NCI-H748 (cell line): Measurements from ENCODE around the gene SH2D3A.

Experiments
- DNase-seq: peaks from one replicate; lab custom pipeline; 2025; ENCODE audit not compliant: unreplicated experiment; lab: John Stamatoyannopoulos, UW

The SH2D3A gene

DNA sequence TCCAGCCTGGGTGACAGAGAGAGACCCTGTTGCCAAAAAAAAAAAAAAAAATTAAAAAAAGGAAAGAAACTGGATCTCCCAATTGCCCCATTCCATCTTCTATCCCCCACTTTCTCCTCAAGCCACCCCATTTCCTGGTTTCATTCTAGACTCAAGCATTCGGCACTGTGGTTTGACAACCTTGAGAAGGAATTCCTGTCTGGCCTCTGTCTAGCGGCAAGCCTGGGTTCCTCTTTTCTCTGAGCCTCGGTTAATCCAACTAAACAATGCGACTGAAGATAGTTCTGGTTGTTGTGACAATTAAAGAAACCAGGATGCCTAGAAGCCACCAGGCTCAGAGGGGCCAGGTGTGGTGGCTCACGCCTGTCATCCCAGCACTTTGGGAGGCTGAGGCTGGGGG lies 43.5 kb downstream of the SH2D3A start:
- no peak for DNase-seq

DNA sequence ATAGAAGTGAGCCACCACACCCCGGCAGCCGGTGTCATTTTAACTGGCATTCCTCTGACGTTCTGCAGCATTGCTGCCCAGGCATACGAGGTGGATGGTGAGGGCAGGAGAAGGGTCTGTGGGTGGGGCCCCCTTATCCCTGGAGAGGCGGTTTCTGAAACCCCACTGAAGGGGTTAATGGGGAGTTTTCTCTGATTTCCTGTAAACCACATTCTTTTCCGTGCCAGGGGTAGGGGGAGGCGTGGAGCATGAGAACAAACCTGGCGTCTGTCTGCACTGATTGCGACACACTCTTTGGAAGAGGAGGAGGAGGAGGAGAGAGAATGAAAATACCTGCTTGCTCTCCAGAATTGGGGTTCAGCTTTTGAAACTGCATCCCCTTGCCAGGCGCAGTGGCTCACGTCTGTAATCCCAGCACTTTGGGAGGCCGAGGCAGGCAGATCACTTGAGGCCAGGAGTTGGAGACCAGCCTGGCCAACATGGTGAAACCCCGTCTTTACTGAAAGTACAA lies 44.1 kb downstream of the SH2D3A start:
- DNase-seq, result no peak

DNA sequence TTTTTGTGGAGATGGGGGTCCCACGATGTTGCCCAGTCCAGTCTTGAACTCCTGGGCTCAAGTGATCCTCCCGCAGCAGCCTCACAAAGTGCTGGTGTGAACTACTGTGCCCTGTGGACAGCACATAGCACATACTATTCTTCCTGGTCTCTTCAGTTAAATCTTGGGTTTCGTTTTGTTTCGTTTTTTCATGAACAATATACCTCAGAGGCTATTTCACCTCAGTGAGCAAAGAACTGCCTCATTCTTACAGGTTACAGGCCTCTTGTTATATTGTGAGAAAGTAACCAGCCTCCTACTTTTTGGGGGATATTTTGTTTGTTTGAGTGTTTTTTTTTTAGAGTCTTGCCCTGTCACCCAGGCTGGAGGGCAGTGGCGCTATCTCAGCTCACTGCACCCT lies 45.5 kb downstream of the SH2D3A start:
- DNase-seq, result no peak

DNA sequence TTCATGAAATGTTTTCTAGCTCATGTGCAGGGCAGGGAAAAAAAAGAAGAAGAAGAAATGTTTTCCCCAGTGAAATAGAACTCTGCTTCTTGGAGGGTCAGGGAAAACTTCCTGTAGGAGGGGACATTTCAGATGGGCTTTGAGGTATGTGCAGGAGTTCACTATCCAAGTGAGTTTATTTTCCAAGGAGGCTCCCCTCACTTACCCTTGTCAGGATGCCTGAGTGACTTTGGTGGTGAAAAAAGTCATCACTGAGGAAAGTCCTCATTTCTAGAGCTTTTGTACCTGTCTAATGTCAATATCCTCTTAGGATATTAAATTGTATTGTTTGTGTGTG lies 46.1 kb downstream of the SH2D3A start:
- no peak for DNase-seq

DNA sequence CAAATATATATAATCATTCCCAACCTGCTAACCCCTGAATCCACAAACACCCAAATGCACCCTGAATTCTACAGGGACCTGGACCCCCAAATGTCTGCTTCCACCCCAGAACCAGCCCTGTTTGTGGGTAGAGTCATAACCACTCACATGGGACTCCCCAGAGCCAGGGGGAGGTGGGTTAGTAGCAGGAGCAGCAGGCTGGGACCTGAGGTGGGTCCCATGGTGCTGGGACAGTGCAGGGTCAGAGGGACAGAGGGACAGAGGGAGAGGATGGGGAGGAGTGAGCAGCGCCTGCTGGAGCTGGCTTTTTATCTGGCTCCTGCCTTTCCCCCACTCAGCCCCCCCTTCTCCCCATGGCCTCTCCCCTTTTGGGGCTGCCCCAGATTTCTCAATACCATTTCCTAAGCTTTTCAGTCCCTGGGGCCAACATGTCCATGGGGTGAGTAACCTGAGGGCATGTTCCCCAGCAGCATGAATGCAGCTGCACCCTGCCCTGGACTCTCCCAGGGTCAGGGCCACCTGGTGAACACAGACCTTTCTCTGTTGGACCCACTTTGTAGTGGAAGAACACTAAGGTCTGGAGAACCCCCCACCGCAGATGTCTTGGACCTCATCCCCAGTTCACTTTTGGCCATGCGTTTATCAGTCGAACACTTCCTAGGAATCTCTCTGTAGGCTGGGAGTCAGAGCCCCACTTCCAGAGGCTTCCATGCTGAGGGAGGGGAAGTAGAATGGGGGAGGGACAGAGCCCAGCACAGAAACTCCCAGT lies 46.7 kb downstream of the SH2D3A start, which contains the start of gene C3:
Gene C3, minus strand, starts transcription at position 282 of the 769 bp plus-strand sequence. Its CDS starts 61 bp downstream, at position 221.
- DNase-seq, result no peak

DNA sequence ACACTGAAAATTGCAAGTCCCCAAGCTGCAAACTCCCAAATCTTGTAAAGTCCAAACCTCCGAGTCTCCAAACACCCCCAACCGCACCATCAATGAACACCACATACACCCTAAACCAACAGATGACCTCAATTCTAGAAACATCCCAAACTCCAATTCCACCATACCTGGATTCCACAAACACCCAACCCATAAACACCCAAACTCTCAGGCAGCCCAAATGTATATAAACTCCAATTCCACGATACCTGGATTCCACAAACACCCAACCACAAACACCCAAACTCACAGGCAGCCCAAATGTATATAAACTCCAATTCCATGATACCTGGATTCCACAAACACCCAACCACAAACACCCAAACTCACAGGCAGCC lies 47.3 kb downstream of the SH2D3A start:
- no peak for DNase-seq

DNA sequence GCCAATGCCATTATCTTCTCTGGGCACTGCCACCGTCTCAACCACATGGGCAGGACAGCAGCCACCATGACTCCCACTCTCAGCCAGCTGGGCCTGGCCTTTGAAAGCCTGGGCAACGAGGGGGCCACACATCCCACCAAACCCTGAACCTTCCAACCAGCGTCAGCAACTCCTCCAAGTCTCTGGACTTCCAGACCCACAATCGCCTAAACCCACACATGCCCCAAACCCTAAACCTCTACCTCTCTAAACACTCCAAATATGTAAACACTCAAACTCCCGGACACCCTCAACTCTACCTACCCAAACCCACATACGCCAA lies 47.7 kb downstream of the SH2D3A start:
- no peak for DNase-seq

DNA sequence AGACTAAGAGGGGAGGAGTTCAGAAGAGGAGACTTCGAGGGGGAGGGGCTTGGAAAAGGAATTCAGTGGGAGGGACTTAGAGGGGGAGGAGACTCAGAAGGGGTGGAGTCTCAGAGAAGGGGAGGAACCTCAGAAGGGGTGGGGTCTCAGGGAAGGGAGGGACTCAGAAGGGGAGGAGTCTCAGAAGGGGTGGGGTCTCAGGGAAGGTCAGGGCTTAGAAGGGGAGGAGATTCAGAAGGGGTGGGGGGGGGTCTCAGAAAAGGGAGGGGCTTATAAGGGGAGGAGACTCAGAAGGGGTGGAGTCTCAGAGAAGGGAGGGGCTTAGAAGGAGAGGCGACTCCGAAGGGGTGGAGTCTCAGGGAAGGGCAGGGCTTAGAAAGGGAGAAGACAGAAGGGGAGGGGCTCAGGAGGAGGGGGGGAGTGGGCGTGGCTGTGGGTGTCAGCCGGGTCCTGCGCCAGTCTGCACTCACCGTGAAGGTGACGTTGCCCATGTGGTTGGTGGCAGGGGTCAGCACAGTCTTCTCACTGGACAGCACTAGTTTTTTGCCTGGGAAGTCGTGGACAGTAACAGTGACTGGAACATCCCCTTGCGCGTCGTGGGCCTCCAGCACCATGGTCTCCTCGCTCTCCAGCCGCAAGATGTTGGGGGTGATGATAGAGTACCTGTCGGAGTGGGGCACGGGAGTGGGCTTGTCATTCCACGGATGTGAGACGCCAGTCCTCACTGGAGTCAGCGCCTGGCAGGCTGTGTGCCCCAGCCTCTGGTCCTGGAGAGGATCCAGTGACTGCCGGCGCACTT lies 48.3 kb downstream of the SH2D3A start:
- DNase-seq, result no peak

DNA sequence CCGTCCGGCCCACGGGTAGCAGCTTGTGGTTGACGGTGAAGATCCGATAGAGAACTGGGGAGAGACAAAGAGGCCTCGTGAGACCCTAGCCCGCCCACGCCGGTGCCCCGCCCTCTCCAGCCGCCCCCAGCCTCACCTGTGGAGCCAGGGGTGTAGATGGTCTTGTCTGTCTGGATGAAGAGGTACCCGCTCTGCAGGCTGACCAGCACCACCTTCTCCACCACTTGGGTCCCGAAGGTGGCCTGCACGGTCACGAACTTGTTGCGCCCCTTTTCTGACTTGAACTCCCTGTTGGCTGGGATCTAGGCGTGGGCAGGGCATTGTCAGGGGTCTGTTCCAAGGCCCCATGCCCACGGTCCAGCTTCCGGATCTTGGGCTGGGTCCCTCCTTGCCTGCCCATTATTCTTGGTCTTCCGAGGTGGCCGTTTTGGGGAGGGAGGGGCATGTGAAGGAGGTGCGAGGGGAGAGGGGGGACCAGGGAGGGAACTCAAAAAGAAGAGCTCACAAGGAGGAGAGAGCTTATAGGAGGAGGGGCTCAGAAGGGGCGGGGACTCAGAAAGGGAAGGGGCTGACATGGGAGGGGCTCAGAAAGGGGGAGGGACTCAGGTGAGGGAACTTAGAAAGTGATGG lies 49.0 kb downstream of the SH2D3A start:
- no peak for DNase-seq

DNA sequence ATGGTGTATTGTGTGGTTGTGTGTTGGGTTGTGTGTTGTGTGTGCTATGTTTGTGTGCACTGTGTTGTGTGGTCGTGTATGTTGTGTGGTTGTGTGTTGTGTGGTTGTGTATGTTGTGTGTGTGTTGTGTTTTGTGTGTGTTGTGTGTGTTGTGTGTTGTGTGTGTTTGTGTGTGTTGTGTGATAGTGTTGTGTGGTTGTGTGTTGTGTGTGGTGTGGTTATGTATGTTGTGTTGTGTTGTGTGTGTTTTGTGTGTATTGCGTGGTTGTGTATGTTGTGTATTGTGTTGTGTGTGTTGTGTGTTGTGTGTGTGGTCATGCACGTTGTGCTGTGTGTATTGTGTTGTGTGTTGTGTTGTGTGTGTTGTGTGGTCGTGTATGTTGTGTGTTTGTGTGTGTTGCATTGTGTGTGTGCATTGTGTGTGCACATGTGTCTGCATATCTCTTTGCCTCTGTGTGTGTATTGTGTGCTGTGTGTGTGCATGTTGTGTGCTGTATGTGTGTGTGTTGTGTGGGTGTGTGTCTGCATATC lies 49.7 kb downstream of the SH2D3A start:
- DNase-seq, result no peak

DNA sequence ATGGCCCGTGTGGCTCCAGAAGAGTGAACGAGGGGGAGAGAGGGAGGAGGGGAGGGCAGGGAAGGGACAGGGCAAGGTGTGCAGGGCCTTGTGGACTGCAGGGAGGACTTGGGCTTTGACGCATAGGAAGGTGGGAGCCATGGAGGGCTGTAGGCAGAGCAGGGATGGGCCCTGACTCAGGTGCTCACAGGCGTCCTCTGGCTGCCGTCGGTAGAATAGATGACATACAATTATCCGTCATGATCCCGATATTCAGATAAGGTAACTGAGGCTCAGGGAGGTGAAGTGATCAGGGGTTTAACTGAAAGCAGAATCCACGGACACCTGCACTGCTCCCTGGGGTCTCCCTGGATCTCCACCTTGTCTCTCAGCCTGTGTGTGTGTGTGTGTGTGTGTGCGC lies 50.2 kb downstream of the SH2D3A start:
- no peak for DNase-seq

DNA sequence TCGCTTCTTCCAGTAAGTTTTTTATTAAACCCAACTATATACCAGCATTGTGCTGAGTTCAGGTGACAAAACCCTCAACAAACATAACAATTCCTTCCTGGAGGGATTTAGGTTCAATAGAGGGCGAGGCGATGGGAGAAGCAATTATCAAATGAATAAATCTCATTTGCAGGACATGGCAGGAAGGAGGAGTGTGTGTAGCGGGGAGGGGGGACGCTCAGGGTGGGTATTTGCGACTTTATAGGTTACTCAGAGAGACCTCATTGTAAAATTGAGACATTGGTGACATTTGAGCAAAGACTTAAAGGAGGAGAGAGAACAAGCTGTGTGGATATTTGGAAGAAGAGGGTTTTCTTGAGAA lies 50.6 kb downstream of the SH2D3A start:
- DNase-seq, result no peak

DNA sequence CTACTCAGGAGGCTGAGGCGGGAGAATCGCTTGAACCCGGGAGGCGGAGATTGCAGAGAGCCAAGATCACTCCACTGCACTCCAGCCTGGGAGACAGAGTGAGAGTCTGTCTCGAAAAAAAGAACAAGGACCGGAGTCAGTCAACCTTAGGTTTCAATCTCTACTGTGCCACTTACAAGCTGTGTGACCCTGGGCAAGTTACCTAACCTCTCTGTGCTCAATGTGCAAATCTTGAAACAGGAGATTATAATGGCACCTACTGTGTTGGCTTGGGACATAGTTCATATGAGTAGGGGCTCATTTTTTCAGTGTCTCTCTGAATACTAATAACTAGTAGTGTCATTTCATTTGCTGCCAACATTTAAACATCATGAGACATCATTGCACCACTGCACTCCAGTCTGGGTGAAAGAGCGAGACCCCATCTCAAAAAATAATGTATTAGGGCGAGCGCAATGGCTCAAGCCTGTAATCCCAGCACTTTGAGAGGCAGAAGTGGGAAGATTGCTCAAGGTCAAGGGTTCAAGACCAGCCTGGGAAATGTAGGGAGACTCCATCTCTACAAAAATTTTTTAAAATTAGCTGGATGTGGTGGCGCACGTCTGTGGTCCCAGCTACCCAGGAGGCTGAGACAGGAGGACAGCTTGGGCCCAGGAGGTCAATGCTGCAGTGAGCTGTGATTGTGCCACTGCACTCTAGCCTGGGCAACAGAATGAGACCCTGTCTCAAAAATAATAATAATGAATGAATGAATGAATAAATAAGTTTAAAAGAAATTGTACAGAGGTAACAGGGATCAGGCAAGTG lies 52.3 kb downstream of the SH2D3A start:
- no peak for DNase-seq

DNA sequence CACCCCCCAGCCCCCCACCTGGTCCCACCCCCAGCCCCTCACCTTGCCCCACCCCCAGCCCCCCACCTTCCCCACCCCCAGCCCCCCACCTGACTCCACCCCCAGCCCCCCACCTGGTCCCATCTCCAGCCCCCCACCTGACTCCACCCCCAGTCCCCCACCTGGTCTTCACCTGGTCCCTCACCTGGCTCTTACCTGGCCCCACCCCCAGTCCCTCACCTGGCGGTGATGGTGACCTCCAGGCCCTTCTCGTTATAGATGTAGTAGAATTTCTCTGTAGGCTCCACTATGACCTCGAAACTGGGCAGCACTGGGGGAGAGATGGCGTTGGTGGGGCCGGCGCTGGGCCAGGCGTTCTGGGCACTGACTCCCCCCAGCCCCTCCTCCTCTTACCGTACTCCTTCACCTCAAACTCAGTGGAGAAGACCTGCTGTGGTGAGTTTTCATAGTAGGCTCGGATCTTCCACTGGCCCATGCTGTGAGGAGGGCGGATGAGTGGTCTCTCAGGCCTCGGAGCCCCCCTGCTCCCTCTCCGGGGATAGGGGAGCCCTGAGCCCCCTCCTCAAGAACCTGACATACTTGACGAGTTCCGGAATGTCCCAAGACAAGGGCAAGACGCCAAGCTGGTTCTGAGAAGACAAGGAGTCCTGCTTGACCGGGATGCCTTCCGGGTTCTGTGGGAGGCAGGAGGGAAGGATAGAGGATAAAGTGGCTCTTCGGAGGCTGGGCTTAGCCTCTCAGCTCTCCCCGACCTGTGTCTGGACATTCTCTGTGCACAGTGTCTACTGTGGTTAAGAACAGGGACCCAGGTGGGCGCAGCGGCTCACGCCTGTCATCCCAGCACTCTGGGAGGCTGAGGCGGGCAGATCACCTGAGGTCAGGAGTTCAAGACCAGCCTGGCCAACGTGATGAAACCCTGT lies 53.2 kb downstream of the SH2D3A start:
- DNase-seq, result no peak

DNA sequence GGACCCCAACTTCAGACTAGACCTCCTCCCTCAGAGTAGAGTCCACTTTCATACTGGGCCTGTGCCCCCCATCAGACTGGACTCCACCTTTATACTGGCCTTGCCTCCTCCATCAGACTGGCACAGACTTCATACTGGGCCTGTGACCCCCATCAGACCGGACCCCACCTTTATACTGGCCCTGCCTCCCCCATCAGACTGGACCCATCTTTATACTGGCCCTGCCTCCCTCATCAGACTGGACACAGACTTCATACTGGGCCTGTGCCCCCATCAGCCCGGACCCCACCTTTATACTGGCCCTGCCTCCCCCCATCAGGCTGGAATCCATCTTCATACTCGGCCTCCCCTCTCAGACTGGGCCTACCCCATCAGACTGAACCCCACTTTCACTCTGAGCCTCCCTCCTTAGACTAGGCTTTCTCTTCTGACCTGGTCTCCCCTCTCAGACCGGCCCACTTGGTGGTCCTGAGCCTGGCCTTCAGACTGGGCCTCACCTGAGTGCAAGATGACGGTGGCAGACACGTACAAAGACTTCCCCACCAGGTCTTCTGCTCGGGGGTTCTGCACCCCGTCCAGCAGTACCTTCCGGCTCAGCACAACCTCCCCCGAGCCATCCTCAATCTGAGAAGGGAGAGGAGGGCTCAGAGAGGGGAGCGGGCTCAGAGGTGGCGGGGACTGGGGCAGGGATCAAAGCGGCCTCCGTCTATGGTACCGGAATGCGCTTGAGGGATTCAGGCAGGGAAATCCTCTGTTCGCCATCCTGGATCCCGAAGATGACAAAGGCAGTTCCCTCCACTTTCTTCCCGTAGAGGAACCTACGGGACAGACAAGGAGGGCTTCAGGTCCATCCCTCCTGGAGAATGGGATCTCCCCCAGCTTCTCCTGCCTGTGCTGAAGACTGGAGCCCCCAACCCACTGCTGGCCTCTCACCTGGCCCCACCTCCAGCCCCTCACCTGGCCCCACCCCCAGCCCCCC lies 54.3 kb downstream of the SH2D3A start:
- no peak for DNase-seq

DNA sequence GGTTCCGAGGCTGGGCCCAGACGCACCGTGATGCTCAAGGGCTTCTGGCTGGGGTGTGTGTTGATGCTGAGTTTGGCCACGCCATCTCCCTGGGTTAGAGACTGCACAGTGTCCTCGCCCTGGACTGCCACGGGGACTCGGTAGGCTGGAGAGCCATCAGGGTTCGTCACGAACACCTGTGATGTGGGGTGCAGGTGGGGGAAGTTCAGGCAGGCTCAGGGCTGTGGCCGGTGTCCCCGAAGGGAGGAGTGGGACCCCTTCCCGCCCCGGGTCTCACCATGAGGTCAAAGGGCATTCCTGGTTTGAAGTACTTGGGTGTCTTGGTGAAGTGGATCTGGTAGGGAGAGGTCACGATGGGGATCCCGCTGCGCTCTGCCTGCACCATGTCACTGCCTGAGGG lies 55.0 kb downstream of the SH2D3A start:
- DNase-seq, result no peak

DNA sequence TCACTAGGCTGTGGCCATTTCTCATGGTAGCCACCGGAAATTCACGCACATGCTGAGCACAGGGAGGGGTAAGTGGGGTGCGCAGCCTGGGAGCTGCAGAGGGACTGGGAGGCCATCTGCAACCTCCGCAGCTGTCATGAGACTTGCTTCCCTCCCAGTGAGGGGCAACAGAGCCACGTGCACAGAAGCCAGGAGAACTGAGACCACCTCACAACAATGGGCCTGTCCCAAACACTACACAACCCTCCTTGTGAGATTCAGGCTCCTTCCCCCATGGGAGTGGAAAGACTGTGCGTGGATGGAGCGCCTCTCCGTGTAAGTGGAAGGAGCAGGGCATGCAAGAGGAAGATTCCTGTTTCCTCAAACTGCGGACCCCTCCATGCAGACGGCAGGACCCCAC lies 55.6 kb downstream of the SH2D3A start:
- DNase-seq, result no peak

DNA sequence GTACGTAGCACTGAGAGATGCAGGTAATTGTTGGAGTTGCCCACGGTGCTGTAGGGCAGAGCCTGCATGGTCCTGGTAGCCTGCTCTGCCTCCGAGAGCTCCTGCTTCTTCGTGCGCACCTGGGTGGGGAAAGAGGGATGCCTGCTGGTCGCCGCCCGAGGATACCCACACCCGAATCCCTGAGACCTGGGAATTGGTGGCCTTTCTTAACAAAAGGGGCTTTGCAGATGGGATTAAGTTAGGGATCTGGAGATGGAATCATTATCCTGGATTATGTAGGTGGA lies 56.2 kb downstream of the SH2D3A start:
- no peak for DNase-seq
